HL-60/S4 treated with retinoic acid at 250 ng/mL for 4 days and 3 days (cell line): ENCODE measurements around the gene HEPHL1.

Experiments
- in situ Hi-C: fragments of 300-500 bp; cut with MboI; formaldehyde crosslinking; loops from 2 replicates; pipeline ENCODE4 v1.7.0; 2022; ENCODE audit warnings: low sequenced_read_pairs

HEPHL1 gene

GRCh38 chr11:94128746-94129511 lies 107.8 kb downstream of the HEPHL1 start, which contains the start of gene PANX1:
PANX1 (plus strand) TSS chr11:94128841; CDS start chr11:94129313, 472 bp downstream.
- in situ Hi-C loops = no loop called here

GRCh38 chr11:94129512-94130297 lies 108.6 kb downstream of the HEPHL1 start:
- in situ Hi-C loops = no loop called here

GRCh38 chr11:94130298-94131046 lies 109.3 kb downstream of the HEPHL1 start:
- in situ Hi-C loops = no loop called here

- in situ Hi-C loops = no loop called here
Measured at GRCh38 chr11:94131047-94131717, 110.0 kb downstream of the HEPHL1 start.

- in situ Hi-C loops = no loop called here
Measured at GRCh38 chr11:94131718-94132115, 110.6 kb downstream of the HEPHL1 start.

DNA sequence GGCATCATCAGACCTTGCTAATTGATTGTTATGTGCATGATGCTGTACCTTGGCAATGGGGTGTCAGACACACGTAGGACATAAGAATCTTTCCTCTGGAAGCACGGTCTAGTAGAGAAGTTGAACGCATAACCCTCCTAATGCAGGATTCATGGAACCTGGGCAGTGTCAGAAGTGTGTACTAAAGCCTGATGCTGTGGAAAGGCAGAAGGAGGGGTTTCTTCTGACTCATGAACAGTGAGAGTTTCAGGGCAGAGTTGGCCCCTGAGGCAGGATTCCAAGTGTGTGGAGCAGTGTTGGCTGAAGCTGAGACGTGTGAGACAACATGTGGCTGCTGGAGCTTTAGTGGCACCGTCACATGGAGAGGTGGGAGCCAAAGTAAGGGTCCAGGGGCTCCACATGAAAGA lies 111.0 kb downstream of the HEPHL1 start:
- in situ Hi-C loops = no loop called here

DNA sequence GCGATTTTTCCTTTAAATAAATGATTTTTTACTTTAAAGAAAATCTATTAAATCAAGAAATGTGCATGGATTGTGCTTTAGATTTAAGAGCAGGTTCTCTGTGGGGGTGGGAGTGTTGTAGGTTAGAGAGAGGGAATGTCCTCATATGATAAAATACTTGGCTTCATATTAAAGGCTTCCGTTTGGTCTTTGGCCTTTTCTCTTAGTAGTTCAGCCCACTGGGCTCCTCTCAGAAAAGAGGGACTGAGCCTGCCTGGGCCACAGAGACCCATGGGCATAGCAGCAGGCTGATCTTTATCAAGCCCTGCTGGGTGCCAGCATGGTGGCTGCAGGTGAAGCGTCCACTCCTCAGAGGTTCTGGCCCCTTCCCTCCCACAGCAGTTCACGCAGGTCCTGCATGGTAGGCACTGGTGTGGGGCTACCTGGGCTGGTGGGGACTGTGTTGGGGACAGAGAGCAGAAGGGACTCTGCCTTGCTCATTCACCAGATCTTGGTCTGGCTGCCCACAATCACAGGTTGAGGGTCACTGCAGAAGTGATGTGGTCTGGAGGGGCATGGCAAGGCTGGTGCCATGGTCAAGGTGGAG lies 111.8 kb downstream of the HEPHL1 start:
- in situ Hi-C loops = no loop called here

DNA sequence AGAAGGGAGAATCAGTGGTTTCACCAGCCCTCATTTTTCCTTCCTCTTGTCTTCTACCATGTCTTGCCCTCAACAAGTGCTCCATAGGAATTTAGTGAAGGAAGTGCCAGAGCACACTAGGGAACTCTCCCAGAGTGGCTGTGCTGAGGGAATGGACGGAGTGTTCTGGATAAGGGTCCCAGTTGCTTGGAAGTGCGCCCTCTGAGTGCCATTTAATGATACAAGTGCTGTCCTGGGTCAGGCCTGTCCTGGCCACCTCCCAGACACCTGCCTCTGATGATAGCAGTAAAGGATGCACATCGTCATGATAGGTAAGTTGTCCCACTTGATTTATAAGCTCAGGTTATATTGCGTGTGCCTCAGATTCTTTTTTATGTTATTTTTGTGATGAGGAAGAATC lies 112.6 kb downstream of the HEPHL1 start:
- in situ Hi-C loops = no loop called here

- in situ Hi-C loops = no loop called here
Measured at GRCh38 chr11:94134651-94135512, 113.7 kb downstream of the HEPHL1 start.

GRCh38 chr11:94139416-94139815 lies 118.3 kb downstream of the HEPHL1 start:
- in situ Hi-C loops = no loop called here

- in situ Hi-C loops = no loop called here
Measured at GRCh38 chr11:94140154-94140655, 119.1 kb downstream of the HEPHL1 start.

DNA sequence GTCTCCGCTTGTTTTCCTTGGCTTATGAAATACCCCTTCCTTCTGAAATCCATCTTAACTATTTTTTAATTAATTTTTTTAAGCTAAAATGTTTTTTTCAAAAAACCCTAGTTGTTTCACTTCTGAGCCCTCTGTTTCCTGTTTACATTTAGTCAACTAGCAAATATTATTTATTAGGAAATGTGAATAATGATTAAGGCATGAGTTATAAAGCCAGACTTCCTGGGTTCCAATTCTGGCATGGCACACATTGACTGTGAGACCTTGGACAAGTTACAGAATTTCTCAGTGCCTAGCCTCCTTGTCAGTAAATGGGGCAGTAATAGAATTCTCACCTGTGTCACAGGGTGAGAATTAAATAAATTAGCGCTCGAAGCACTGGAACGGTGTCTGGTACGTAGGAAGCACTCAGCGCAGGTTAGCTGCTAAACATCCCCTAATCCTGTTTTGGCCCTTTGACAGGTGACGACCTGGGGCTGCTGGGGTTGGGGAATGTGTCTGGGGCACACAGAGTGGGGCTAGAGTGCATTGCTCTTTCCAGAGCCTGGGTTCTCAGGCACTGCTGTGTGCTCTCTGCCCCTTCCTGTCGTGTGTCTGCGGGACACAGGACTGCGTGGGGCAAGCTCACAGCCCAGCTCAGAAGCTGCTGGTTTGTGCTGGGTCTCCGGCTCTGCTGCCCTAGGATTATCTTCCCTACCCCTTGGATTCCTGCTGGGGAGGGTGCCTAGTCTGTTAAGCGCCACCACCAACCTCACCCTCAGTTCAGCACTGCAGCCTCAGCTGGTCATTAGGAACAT lies 120.6 kb downstream of the HEPHL1 start:
- in situ Hi-C loops = no loop called here

- in situ Hi-C loops = no loop called here
Measured at GRCh38 chr11:94142308-94143281, 121.4 kb downstream of the HEPHL1 start.

DNA sequence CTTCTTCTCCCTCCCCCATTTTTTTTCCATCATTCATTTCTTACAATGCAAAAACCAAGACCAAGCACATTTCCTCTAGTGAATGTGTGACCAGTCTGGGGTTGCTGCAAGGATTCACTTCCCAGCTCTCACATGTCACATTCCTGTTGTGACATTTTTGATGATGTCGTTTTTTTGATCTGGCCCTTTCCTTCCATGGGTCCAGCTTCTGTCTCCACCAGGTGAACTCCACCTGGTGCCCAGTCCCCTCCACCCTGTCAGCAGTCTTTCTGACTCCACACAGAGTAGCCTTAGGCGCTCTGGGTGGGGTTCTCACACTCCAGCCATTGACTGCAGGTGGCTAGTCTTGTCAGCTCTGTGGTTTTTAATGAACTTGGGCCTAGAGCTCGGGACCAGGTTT lies 123.1 kb downstream of the HEPHL1 start:
- in situ Hi-C loops = no loop called here

GRCh38 chr11:94144664-94145063 lies 123.5 kb downstream of the HEPHL1 start:
- in situ Hi-C loops = no loop called here

- in situ Hi-C loops = no loop called here
Measured at GRCh38 chr11:94145431-94145830, 124.3 kb downstream of the HEPHL1 start.

GRCh38 chr11:94145916-94146315 lies 124.8 kb downstream of the HEPHL1 start:
- in situ Hi-C loops = no loop called here
